Measurements from ENCODE around the gene LRRC56. TPM values are rescaled to one million over a fixed set of nuclear protein-coding genes. Genes with fewer than 3 reads are reported as not detected.
A peak's percentile ranks its signal among the peaks of the same experiment; 100 is the strongest.

LRRC56 gene
- total and polyA plus RNA-seq, 9 of the 15 experiments (the other 6 are each of a cell fraction or from before 2014, with no cell fraction given), result 0.03 to 4.5 (median 1.0) TPM; not detected in 1

GRCh38 chr11:530960-531831 is 6.1 kb upstream of the LRRC56 start:
- Histone ChIP-seq H4K20me1 (replicated peaks; ENCODE audit: control insufficient read depth, insufficient read depth, low read length) (0 out of 2 replicates have a peak, but pooled peaks cover 4% of the 10 kb centered on the region), H3K4me2 (ENCODE audit: insufficient read depth, low read length) (no peak overlapping the region), H3K9me3 (replicated peaks; ENCODE audit: control insufficient read depth, insufficient read depth, low read depth, low read length) (no peaks in the 10 kb centered on the region), H3K36me3 (ENCODE audit: control insufficient read depth, insufficient read depth, low read length) (peaks cover 35% of the 10 kb centered on the region; the same call in 1 of the 3 replicates), H3K79me2 (ENCODE audit: control insufficient read depth, insufficient read depth, low read length) (peaks cover 17% of the 10 kb centered on the region), H2AFZ (ENCODE audit: low read depth, low read length) (no peak overlapping the region), H3K4me1 (replicated peaks in 1 of 2; ENCODE audit: control insufficient read depth in 2 of 2, insufficient read depth in 2 of 2, low read length in 2 of 2) (peaks cover 5 to 74% of the 10 kb centered on the region in 2 experiments; a peak in 4 of 5 replicates), H3K4me3 (no peak overlapping the region), H3K9ac (ENCODE audit: insufficient read depth in 1 of 2, low read depth in 2 of 2, low read length in 2 of 2) (peak overlapping the region in 1 of 2 experiments; percentile 64; a peak in 1 of 4 replicates), H3K27ac (ENCODE audit: extremely low read depth, low read depth, low read length) (no peak overlapping the region), H3K9me1 (ENCODE audit: control insufficient read depth, insufficient read depth, low read length) (no peaks in the 10 kb centered on the region), H3K27me3 (ENCODE audit: control insufficient read depth in 2 of 2, insufficient read depth in 2 of 2, low read length in 2 of 2) (no peaks in the 10 kb centered on the region)
- ATAC-seq (no peak), DNase-seq (ENCODE audit: extremely low read depth in 1 of 4, low spot score in 3 of 4) (no peak), FAIRE-seq (no peak)
- POLR2A ChIA-PET, result interaction anchor here (0.8 kb wide), 1 partner anchor 13 kb away, joined by 3 read pairs; no protein-coding TSS in a partner anchor
- TF ChIP-seq POLR2G (IDR thresholded peaks at IDR 0.05; ENCODE audit: low read depth, low read length) (peak; percentile 64; the same call in 1 of the 2 replicates), POLR2A (conservative IDR thresholded peaks at IDR 0.05) (0 out of 2 replicates have a peak, but pooled peaks have one; percentile 30), MEIS2 (IDR thresholded peaks at IDR 0.05; ENCODE audit: partially characterized antibody) (no peak)
- BruUV-seq (replicated peaks), result no TSS peak
- in situ Hi-C loops (cut with MboI) (no loop called here), intact Hi-C loops (cut with micrococcal nuclease) (no loop called here)
- CTCF ChIA-PET (ENCODE audit: low intra/inter-chr PET ratio), result no interaction called here
- WGBS (ENCODE audit: insufficient coverage, low coverage, missing lambda C conversion rate), result 97% methylated on average over 6 of the region's 28 CpGs
